Epithelial cell of esophagus (primary cell): ENCODE data around the gene ADORA2A.

Experiments used
- DNase-seq: peaks from one replicate; pipeline ENCODE4 v3.0.0; 2010; ENCODE audit warnings: low read depth
- H3K4me3 ChIP-seq: 2 replicates; pipeline ENCODE4 v1.5.1; 2011; ENCODE audit warnings: mild to moderate bottlenecking, low read length, control low read depth
- TF ChIP-seq, protein P1 (sequence below): IDR thresholded peaks from 2 replicates; pipeline ENCODE4 v1.5.1; 2011; ENCODE audit warnings: low read depth, mild to moderate bottlenecking, low read length, control low read depth, inconsistent platforms; ENCODE audit not compliant: insufficient read depth; ENCODE audit errors: missing control alignments

ADORA2A gene

DNA sequence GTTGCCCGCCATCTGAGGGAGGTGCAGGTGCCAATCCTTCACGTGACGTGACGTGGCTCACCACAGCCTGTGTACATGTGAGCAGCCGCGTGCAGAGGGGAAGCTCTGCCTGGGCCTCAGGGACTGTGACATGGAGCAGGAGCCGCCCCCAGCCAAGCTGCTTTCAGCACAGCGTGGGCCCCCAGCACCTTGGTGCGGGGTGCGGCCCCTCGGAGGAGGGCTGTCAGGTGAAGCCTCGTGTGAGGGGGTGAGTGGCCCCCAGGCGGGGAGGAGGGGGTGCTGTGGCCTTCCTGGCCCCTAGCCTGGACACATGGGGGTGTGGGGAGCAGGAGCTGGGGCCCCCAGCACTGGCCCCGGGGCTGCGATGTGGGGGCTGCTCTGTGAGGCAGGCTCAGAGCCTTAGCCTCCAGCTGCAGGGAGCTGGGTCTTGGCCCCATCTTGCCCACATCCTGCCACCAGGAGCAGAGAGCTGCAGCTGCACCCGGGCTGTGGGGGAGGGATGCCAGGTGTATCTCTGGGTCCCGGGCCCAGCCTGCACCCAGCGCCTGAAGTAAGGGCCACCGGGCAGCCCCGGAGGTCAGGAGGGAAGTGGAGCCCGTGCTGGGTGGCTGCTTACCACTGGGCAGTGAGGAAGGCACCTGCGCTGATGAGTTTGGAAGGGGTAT lies at the start of gene ADORA2A:
ADORA2A (plus strand) TSS at position 100 of the 665 bp plus-strand sequence. CDS start 5,806 bp downstream, outside the sequence.
- no peak within 1 kb of the TSS for H3K4me3 ChIP-seq
- TF ChIP-seq, protein P1, sequence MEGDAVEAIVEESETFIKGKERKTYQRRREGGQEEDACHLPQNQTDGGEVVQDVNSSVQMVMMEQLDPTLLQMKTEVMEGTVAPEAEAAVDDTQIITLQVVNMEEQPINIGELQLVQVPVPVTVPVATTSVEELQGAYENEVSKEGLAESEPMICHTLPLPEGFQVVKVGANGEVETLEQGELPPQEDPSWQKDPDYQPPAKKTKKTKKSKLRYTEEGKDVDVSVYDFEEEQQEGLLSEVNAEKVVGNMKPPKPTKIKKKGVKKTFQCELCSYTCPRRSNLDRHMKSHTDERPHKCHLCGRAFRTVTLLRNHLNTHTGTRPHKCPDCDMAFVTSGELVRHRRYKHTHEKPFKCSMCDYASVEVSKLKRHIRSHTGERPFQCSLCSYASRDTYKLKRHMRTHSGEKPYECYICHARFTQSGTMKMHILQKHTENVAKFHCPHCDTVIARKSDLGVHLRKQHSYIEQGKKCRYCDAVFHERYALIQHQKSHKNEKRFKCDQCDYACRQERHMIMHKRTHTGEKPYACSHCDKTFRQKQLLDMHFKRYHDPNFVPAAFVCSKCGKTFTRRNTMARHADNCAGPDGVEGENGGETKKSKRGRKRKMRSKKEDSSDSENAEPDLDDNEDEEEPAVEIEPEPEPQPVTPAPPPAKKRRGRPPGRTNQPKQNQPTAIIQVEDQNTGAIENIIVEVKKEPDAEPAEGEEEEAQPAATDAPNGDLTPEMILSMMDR = no peak
- DNase-seq = no peak

DNA sequence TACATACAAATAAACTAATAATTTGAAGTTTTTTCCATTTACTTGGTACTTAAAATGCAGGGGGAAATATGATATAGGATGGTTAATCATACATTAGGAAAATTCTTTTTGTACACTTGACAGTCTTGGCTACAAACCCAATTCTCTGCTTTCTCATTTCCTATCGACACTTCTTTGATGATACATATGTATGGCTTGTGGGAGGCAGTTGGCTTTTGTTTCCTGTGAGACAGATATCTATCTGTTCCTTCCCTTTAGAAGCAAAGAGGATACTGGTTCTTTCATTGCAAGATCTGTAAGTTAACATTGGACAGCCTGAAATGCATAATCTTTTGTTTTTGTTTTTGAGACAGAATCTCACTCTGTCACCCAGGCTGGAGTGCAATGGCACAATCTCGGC lies 47.9 kb upstream of the ADORA2A start:
- TF ChIP-seq, protein P1 = no peak
- DNase-seq = peak; percentile 9
- H3K4me3 ChIP-seq = no peak overlapping the region

DNA sequence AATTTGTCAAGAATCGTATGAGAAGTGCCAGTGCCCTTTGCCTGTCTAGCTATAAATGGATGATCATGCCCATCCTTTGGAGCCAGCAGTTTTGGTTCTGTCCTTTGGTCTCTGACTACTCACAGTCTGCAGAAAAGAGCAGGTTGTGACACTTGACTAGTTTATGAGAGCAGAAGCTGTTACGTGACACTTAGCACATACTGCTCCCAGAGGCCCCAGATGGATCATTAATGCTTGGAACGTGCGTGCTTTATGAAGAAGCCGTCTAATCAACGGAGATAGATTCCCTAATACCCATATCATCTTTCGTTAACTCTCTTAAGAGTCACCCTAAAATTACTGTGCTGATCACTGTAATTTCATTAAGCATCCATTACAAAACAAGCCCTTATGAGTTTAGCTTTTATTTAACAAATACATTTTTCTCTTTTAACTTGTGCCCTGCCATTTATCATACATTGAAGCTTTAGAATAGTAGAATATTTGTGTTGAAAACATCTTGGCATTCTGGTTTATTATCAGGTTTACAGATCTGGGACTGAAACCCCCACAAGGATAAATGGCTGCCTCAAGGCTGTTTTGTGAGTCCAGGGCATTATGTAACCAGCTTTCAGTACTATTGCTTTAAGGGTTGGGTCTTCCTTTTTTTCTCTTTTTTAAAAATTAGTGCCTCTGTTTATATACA lies 47.0 kb upstream of the ADORA2A start:
- TF ChIP-seq, protein P1 = no peak
- no peak for DNase-seq
- no peak overlapping the region for H3K4me3 ChIP-seq

DNA sequence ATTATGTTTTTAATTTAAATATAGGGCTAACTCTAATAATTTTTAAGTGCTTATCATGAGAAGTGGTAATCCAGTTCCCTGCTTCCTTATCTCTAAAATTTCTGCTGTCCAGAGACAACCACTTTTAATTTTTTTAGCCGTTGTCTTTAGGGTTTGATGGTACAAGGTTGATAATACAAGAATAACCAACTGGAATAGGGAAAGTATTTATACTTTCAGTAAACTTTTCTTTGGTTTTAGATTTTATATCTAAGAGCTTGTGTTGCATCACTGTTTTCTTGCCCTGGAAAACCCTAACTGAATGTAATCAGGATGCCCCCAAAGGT lies 46.5 kb upstream of the ADORA2A start:
- TF ChIP-seq, protein P1 = no peak
- DNase-seq = no peak
- H3K4me3 ChIP-seq = no peak overlapping the region

DNA sequence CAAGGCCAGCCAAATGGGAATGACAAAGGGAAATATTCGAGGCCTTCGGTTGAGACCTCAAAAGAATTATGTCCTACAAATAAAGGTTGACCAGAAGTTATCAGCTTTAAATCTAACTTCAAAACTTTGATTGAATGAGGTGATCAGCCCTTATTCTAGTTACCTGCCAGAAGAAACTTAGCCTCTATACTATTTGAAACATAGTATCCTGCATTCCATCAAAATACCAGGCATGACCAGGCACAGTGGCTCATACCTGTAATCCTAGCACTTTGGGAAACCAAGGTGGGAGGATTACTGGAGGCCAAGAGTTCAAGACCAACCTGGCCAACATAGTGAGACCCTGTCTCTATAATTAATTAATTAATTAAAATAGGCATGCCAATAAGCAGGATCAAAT lies 44.3 kb upstream of the ADORA2A start:
- no peak for DNase-seq

DNA sequence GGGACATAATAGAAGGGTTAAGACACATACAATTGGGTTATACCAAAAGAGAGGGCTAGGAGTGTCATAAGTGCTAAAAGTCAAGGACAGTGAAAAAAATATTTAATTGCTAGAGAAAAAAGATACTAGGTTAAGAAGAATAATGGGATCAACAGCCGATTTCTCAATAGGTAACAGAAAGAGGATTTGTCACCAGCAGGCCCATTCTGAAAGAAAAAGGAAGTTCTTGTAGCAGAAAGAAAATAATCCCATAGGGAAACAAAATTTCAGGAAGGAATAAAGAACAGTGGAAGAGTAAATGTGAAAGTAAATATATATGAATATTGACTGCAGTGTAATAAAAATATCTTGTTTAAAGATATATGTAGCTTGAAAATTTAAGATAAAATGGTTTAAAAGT lies 43.3 kb upstream of the ADORA2A start:
- TF ChIP-seq, protein P1 = no peak
- no peak for DNase-seq
- no peak overlapping the region for H3K4me3 ChIP-seq

More for the DNA sequence above, 44.3 kb upstream of the ADORA2A start:
- H3K4me3 ChIP-seq = no peak overlapping the region
- TF ChIP-seq, protein P1 = no peak
